ENCODE measurements around the gene RNF223. TPM values are rescaled to one million over a fixed set of nuclear protein-coding genes. Genes with fewer than 3 reads are reported as not detected.

The RNF223 gene
- total and polyA plus RNA-seq, 2 of the 13 experiments (the other 11 are each of a cell fraction or from before 2014, with no cell fraction given) = 0.03 TPM; not detected in 1

DNA sequence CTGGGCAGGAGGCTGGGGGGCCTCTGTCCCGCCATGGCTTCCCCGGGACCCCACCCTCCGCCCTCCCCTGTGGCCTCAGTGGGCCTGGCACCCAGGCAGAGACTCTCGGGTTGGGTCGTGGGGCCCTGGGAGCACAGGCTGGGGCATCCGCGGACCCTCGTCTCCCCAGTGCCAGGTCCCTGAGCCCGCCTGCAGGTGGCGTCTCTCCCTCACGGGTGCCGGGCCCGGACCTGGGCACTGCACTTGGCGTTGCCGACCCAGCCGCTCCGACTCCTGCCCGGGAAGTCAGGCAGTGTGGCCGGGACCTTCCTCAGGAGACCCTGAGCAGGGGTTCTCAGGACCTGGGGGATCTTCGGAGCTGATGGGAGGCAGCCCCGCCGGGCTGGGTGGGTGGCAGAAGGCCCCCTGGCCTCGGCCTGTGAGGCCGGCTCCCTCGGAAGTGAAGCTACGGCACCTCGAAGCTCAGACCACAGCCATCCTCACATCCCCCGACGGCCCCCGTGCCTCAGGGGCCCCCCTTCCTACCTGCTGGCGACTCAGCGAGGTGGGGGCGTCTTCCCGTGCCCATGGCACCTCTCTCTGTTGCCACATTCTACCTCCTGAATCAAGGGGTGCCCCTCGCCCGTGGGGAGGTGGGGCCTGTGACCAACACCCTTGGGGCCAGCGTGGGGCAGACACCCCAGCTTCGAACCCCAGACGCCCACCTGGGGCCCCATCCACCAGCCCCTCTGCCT, 48.1 kb upstream of the RNF223 start (continued):
- TF ChIP-seq, protein P1, sequence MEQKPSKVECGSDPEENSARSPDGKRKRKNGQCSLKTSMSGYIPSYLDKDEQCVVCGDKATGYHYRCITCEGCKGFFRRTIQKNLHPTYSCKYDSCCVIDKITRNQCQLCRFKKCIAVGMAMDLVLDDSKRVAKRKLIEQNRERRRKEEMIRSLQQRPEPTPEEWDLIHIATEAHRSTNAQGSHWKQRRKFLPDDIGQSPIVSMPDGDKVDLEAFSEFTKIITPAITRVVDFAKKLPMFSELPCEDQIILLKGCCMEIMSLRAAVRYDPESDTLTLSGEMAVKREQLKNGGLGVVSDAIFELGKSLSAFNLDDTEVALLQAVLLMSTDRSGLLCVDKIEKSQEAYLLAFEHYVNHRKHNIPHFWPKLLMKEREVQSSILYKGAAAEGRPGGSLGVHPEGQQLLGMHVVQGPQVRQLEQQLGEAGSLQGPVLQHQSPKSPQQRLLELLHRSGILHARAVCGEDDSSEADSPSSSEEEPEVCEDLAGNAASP (CRISPR knock-in tag; IDR thresholded peaks at IDR 0.05; ENCODE audit: borderline replicate concordance) = no peak
- TF ChIP-seq ZNF879 (CRISPR knock-in tag; IDR thresholded peaks at IDR 0.05) (no peak), SRY (CRISPR knock-in tag; IDR thresholded peaks at IDR 0.05) (0 out of 2 replicates have a peak, but pooled peaks have one; percentile 56), EEA1 (CRISPR knock-in tag; IDR thresholded peaks at IDR 0.05; ENCODE audit: borderline replicate concordance) (no peak), TP53 (CRISPR knock-in tag; conservative IDR thresholded peaks at IDR 0.05) (no peak), REL (CRISPR knock-in tag; conservative IDR thresholded peaks at IDR 0.05) (no peak), HDAC1 (CRISPR knock-in tag; IDR thresholded peaks at IDR 0.05) (peak; percentile 39; the same call in 1 of the 2 replicates), ZNF775 (CRISPR knock-in tag; IDR thresholded peaks at IDR 0.05; ENCODE audit: borderline replicate concordance) (no peak), ZBTB42 (CRISPR knock-in tag; IDR thresholded peaks at IDR 0.05) (no peak), BHLHE40 (IDR thresholded peaks at IDR 0.05; ENCODE audit: low read length) (no peak), ZNF572 (CRISPR knock-in tag; IDR thresholded peaks at IDR 0.05) (no peak), ZNF207 (IDR thresholded peaks at IDR 0.05; ENCODE audit: borderline replicate concordance) (no peak), STAG1 (CRISPR knock-in tag; IDR thresholded peaks at IDR 0.05) (peak; percentile 98), REPIN1 (CRISPR knock-in tag; IDR thresholded peaks at IDR 0.05; ENCODE audit: borderline replicate concordance, low read depth) (0 out of 2 replicates have a peak, but pooled peaks have one; percentile 74), TMF1 (CRISPR knock-in tag; IDR thresholded peaks at IDR 0.05; ENCODE audit: low read depth) (0 out of 2 replicates have a peak, but pooled peaks have one; percentile 22), SMC3 (IDR thresholded peaks at IDR 0.05; ENCODE audit: low read length) (peak; percentile 65; the same call in 1 of the 2 replicates), NONO (IDR thresholded peaks at IDR 0.05) (no peak), NONO (CRISPR knock-in tag; conservative IDR thresholded peaks at IDR 0.05) (peak; percentile 69; the same call in 1 of the 2 replicates)
- TF ChIP-seq, protein P2, sequence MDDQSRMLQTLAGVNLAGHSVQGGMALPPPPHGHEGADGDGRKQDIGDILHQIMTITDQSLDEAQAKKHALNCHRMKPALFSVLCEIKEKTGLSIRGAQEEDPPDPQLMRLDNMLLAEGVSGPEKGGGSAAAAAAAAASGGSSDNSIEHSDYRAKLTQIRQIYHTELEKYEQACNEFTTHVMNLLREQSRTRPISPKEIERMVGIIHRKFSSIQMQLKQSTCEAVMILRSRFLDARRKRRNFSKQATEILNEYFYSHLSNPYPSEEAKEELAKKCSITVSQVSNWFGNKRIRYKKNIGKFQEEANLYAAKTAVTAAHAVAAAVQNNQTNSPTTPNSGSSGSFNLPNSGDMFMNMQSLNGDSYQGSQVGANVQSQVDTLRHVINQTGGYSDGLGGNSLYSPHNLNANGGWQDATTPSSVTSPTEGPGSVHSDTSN (CRISPR knock-in tag; IDR thresholded peaks at IDR 0.05; ENCODE audit: borderline replicate concordance) = peak; percentile 59; the same call in 1 of the 2 replicates
- TF ChIP-seq, protein P3, sequence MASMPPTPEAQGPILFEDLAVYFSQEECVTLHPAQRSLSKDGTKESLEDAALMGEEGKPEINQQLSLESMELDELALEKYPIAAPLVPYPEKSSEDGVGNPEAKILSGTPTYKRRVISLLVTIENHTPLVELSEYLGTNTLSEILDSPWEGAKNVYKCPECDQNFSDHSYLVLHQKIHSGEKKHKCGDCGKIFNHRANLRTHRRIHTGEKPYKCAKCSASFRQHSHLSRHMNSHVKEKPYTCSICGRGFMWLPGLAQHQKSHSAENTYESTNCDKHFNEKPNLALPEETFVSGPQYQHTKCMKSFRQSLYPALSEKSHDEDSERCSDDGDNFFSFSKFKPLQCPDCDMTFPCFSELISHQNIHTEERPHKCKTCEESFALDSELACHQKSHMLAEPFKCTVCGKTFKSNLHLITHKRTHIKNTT (CRISPR knock-in tag; IDR thresholded peaks at IDR 0.05) = no peak
- TF ChIP-seq, protein P4, sequence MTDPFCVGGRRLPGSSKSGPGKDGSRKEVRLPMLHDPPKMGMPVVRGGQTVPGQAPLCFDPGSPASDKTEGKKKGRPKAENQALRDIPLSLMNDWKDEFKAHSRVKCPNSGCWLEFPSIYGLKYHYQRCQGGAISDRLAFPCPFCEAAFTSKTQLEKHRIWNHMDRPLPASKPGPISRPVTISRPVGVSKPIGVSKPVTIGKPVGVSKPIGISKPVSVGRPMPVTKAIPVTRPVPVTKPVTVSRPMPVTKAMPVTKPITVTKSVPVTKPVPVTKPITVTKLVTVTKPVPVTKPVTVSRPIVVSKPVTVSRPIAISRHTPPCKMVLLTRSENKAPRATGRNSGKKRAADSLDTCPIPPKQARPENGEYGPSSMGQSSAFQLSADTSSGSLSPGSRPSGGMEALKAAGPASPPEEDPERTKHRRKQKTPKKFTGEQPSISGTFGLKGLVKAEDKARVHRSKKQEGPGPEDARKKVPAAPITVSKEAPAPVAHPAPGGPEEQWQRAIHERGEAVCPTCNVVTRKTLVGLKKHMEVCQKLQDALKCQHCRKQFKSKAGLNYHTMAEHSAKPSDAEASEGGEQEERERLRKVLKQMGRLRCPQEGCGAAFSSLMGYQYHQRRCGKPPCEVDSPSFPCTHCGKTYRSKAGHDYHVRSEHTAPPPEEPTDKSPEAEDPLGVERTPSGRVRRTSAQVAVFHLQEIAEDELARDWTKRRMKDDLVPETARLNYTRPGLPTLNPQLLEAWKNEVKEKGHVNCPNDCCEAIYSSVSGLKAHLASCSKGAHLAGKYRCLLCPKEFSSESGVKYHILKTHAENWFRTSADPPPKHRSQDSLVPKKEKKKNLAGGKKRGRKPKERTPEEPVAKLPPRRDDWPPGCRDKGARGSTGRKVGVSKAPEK (CRISPR knock-in tag; IDR thresholded peaks at IDR 0.05; ENCODE audit: borderline replicate concordance) = peak; percentile 79; the same call in 1 of the 2 replicates
- TF ChIP-seq, protein P5, sequence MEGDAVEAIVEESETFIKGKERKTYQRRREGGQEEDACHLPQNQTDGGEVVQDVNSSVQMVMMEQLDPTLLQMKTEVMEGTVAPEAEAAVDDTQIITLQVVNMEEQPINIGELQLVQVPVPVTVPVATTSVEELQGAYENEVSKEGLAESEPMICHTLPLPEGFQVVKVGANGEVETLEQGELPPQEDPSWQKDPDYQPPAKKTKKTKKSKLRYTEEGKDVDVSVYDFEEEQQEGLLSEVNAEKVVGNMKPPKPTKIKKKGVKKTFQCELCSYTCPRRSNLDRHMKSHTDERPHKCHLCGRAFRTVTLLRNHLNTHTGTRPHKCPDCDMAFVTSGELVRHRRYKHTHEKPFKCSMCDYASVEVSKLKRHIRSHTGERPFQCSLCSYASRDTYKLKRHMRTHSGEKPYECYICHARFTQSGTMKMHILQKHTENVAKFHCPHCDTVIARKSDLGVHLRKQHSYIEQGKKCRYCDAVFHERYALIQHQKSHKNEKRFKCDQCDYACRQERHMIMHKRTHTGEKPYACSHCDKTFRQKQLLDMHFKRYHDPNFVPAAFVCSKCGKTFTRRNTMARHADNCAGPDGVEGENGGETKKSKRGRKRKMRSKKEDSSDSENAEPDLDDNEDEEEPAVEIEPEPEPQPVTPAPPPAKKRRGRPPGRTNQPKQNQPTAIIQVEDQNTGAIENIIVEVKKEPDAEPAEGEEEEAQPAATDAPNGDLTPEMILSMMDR (CRISPR knock-in tag; IDR thresholded peaks at IDR 0.05) = peak; percentile 99

Measured in HepG2 (cell line).